Smooth muscle cell (in vitro differentiated cells): Measurements from ENCODE around the gene DYNC1LI2. TPM values are rescaled to one million over a fixed set of nuclear protein-coding genes. Genes with fewer than 3 reads are reported as not detected.
"Not testable (repeated sequence)": the region's sequence is repeated elsewhere in the genome, so short reads cannot be mapped to it uniquely, and the experiment has no call there.

Source experiments
- DNase-seq: peaks from one replicate; lab custom pipeline; 2025; ENCODE audit not compliant: unreplicated experiment; lab: John Stamatoyannopoulos, UW
- H2AFZ ChIP-seq: fragments of 200-600 bp; sonication (generic); 2 replicates; pipeline ENCODE4 v1.6.0; 2016; ENCODE audit warnings: antibody characterized with exemption, low read depth, mild to moderate bottlenecking
- H3F3A ChIP-seq: fragments of 200-600 bp; sonication (generic); 2 replicates; pipeline ENCODE4 v1.6.0; 2017; ENCODE audit warnings: antibody characterized with exemption, low read depth
- H3K27ac ChIP-seq: fragments of 200-600 bp; sonication (generic); 2 replicates; pipeline ENCODE4 v1.5.1; 2016; ENCODE audit warnings: low read depth, mild to moderate bottlenecking
- H3K27me3 ChIP-seq: fragments of 200-600 bp; sonication (generic); 2 replicates; pipeline ENCODE4 v1.6.1; 2016; ENCODE audit warnings: low read depth, mild to moderate bottlenecking
- H3K36me3 ChIP-seq: fragments of 200-600 bp; sonication (generic); 2 replicates; pipeline ENCODE4 v1.5.1; 2016; ENCODE audit warnings: low read depth
- H3K4me1 ChIP-seq: fragments of 200-600 bp; sonication (generic); 2 replicates; pipeline ENCODE4 v1.5.1; 2016; ENCODE audit warnings: low read depth
- H3K4me2 ChIP-seq: fragments of 200-600 bp; sonication (generic); 2 replicates; pipeline ENCODE4 v1.6.0; 2016; ENCODE audit warnings: mild to moderate bottlenecking
- H3K4me3 ChIP-seq: fragments of 200-600 bp; sonication (generic); 2 replicates; pipeline ENCODE4 v1.5.1; 2016; ENCODE audit warnings: mild to moderate bottlenecking
- H3K79me2 ChIP-seq: fragments of 200-600 bp; sonication (generic); 2 replicates; pipeline ENCODE4 v1.6.0; 2016; ENCODE audit warnings: low read depth, mild to moderate bottlenecking
- H3K9ac ChIP-seq: fragments of 200-600 bp; sonication (generic); 2 replicates; pipeline ENCODE4 v1.6.0; 2016; ENCODE audit warnings: low read depth
- H3K9me3 ChIP-seq: fragments of 200-600 bp; sonication (generic); replicated peaks from 2 replicates; pipeline ENCODE4 v1.5.1; 2016; ENCODE audit warnings: low read depth
- H4K20me1 ChIP-seq: fragments of 200-600 bp; sonication (generic); 2 replicates; pipeline ENCODE4 v1.6.0; 2016; ENCODE audit warnings: low read depth
- WGBS: methylation state at CpG from one replicate; pipeline ENCODE4 v1.1.7; 2016; ENCODE audit warnings: low lambda C conversion rate; 5-methylcytosine and 5-hydroxymethylcytosine counted together
- polyA plus RNA-seq: library from polyadenylated mRNA; unstranded; fragments of >200 nt; fragmentation: Nextera tagmentation; extraction: Ambion mirVana; gene quantifications from 2 replicates; pipeline ENCODE4 v1.2.1, GENCODE V29; 2016
- total RNA-seq: library from RNA; depleted of rRNA; stranded (reverse); fragments of >200 nt; gene quantifications from 2 replicates; pipeline ENCODE4 v1.2.3, GENCODE V29; 2014
- TF ChIP-seq, protein P1 (sequence below): fragments of 200-600 bp; sonication (generic); IDR thresholded peaks from 2 replicates; pipeline ENCODE4 v1.5.1; 2017; ENCODE audit warnings: borderline replicate concordance, mild to moderate bottlenecking, antibody characterized with exemption; ENCODE audit not compliant: insufficient read depth, poor library complexity, severe bottlenecking

The DYNC1LI2 gene
- total and polyA plus RNA-seq, 2 experiments from 2014 or later, result 74.1 to 90.8 TPM

DNA sequence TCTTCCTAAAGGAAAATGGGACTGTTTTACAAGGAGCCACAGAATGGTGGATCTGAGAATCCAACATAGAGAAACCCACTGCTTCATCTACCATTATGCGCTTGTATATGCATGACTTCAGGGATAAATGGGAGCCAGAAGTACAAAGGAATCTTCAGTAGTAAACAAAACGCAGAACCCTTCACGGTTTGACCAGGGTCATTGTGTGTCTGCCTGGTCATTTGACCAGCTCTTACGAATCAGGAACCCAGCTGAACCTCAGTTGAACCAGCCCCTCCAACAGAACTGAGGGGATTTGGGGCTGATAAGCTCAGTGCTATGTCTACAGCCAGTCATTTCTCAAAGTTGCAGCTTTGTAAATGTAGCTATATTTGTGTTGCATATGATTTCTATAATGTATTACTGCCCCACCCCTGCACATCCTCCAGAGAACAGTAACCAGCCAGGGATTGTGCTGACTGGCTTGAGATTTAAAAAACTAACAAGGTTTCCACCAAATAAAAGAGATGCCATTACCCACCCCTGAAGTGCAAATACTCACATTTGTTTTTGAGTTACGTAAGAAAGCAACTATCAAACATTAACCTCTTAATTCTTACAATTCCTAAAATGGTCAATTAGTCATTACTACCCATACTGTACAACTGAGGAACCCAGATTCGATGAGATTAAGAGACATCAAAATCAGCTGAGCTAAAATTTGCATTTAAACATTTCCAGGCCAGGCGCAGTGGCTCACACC is 61.1 kb downstream of the DYNC1LI2 start:
- no peak overlapping the region for H3K4me2 ChIP-seq
- H3K4me1 ChIP-seq, result peaks cover 5% of the 10 kb centered on the region
- no peaks in the 10 kb centered on the region for H3K27me3 ChIP-seq
- 71% methylated on average over 7 of the region's 7 CpGs for WGBS
- H2AFZ ChIP-seq, result no peak overlapping the region
- H3K36me3 ChIP-seq, result no peaks in the 10 kb centered on the region
- no peak for DNase-seq
- H3K27ac ChIP-seq, result no peak overlapping the region
- H3K9ac ChIP-seq, result no peak overlapping the region
- H4K20me1 ChIP-seq, result peaks cover 46% of the 10 kb centered on the region
- no peaks in the 10 kb centered on the region for H3K9me3 ChIP-seq
- peaks cover 24% of the 10 kb centered on the region for H3K79me2 ChIP-seq
- TF ChIP-seq, protein P1, sequence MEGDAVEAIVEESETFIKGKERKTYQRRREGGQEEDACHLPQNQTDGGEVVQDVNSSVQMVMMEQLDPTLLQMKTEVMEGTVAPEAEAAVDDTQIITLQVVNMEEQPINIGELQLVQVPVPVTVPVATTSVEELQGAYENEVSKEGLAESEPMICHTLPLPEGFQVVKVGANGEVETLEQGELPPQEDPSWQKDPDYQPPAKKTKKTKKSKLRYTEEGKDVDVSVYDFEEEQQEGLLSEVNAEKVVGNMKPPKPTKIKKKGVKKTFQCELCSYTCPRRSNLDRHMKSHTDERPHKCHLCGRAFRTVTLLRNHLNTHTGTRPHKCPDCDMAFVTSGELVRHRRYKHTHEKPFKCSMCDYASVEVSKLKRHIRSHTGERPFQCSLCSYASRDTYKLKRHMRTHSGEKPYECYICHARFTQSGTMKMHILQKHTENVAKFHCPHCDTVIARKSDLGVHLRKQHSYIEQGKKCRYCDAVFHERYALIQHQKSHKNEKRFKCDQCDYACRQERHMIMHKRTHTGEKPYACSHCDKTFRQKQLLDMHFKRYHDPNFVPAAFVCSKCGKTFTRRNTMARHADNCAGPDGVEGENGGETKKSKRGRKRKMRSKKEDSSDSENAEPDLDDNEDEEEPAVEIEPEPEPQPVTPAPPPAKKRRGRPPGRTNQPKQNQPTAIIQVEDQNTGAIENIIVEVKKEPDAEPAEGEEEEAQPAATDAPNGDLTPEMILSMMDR, result no peak
- no peak overlapping the region for H3K4me3 ChIP-seq
- no peaks in the 10 kb centered on the region for H3F3A ChIP-seq

DNA sequence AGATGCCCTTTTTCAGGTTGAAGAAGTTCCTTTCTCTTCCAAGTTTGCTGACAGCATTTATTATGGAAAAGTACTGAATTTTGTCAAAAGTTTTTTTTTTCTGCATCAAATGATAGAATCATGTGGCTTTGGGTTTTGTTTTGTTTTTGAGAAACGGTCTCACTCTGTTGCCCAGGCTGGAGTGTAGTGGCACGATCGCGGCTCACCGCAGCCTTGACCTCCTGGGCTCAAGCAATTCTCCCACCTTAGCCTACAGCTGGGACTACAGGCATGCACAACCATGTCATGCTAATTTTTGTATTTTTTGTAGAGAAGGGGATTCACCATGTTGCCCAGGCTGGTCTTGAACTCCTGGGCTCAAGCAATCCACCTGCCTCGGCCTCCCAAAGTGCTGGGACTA is 62.1 kb downstream of the DYNC1LI2 start:
- H4K20me1 ChIP-seq, result peaks cover 43% of the 10 kb centered on the region
- H3K4me1 ChIP-seq, result no peaks in the 10 kb centered on the region
- no peak overlapping the region for H3K9ac ChIP-seq
- H3K36me3 ChIP-seq, result no peaks in the 10 kb centered on the region
- no peak overlapping the region for H3K4me3 ChIP-seq
- no peaks in the 10 kb centered on the region for H3K27me3 ChIP-seq
- no peaks in the 10 kb centered on the region for H3F3A ChIP-seq
- TF ChIP-seq, protein P1, result no peak
- H3K79me2 ChIP-seq, result peaks cover 24% of the 10 kb centered on the region
- no peak overlapping the region for H3K27ac ChIP-seq
- no peak overlapping the region for H3K4me2 ChIP-seq
- no peak overlapping the region for H2AFZ ChIP-seq
- no peaks in the 10 kb centered on the region for H3K9me3 ChIP-seq
- 96% methylated on average over 6 of the region's 6 CpGs for WGBS
- DNase-seq, result no peak

DNA sequence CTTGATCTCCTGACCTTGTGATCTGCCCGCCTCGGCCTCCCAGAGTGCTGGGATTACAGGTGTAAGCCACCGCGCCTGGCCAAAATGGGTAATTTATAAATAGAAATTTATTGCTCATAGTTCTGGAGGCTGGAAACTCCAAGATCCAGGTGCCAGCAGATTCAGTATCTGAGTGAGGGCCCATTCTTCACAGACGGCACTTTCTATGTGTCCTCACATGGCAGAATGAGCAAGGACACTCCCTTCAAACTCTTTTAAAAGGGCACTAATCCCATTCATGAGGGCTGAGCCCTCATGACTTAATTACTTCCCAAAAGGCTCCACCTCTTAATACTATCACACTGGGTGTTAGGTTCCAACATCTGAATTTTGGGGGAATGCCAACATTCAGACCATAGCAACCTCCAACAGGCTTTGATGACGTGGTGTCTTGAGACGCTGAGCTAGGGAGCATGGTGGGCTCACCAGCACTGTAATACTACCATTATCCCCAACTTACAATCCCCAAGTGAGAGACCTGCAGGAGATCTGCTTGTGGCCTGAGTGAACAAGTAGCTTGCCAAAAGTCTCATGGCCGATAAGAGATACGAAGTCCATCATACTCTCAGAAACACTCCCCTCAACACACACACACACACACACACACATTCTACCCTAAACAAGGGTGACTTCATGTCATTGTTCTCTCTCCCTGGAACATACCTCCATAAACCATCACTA is 63.3 kb downstream of the DYNC1LI2 start:
- Histone ChIP-seq H3K9ac (no peak overlapping the region), H2AFZ (no peak overlapping the region), H4K20me1 (peaks cover 44% of the 10 kb centered on the region), H3F3A (no peaks in the 10 kb centered on the region), H3K4me2 (no peak overlapping the region), H3K9me3 (no peaks in the 10 kb centered on the region), H3K36me3 (no peaks in the 10 kb centered on the region), H3K4me3 (no peak overlapping the region), H3K27ac (no peak overlapping the region), H3K79me2 (peaks cover 24% of the 10 kb centered on the region), H3K4me1 (no peaks in the 10 kb centered on the region), H3K27me3 (no peaks in the 10 kb centered on the region)
- 93% methylated on average over 9 of the region's 9 CpGs for WGBS
- TF ChIP-seq, protein P1, result no peak
- no peak for DNase-seq

DNA sequence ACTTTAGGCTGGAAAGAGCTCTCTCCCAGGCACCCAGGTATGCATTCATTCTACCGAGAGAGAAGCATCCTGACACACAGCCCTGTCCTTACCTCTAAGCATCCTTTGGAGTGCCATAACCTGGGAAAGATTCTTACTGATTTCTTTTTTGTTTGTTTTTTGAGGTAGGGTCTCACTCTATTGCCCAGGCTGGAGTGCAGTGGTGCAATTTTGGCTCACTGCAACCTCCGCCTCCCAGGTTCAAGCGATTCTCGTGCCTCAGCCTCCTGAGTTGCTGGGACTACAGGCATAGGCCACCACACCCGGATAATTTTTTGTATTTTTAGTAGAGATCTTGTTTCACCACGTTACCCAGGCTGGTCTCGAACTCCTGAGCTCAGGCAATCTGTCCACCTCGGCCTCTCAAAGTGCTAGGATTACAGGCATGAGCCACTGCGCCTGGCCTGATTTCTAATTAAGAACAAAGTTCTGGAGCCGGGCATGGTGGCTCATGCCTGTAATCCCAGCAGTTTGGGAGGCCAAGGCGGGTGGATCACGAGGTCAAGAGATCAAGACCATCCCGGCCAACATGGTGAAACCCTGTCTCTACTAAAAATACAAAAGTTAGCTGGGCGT is 65.8 kb downstream of the DYNC1LI2 start:
- H3K4me1 ChIP-seq, H2AFZ ChIP-seq, H3K27me3 ChIP-seq, H3K9ac ChIP-seq, H3F3A ChIP-seq, H3K36me3 ChIP-seq, H3K27ac ChIP-seq, H3K4me3 ChIP-seq, DNase-seq, H3K4me2 ChIP-seq, H3K9me3 ChIP-seq: not testable (repeated sequence)
- 95% methylated on average over 14 of the region's 14 CpGs for WGBS
- peaks cover 16% of the 10 kb centered on the region for H3K79me2 ChIP-seq
- peaks cover 30% of the 10 kb centered on the region for H4K20me1 ChIP-seq
